ACC112 (cell line): Measurements from ENCODE around the gene PDIA2.
"Not testable (repeated sequence)": the region's sequence is repeated elsewhere in the genome, so short reads cannot be mapped to it uniquely, and the experiment has no call there.

Experiments
- H2AFZ ChIP-seq: fragments of 200-600 bp; sonication (generic); one replicate; pipeline ENCODE4 v1.6.0; 2017; ENCODE audit warnings: antibody characterized with exemption, low read length; ENCODE audit not compliant: unreplicated experiment
- H3K27ac ChIP-seq: fragments of 200-600 bp; sonication (generic); 2 replicates; pipeline ENCODE4 v1.5.1; 2014; ENCODE audit warnings: low read depth, mild to moderate bottlenecking, antibody characterized with exemption, low read length, moderate library complexity
- H3K27me3 ChIP-seq: fragments of 200-600 bp; sonication (generic); 2 replicates; pipeline ENCODE4 v1.6.1; 2014; ENCODE audit warnings: mild to moderate bottlenecking, antibody characterized with exemption, low read length, moderate library complexity, mixed read lengths; ENCODE audit not compliant: insufficient read depth
- H3K36me3 ChIP-seq: fragments of 200-600 bp; sonication (generic); 2 replicates; pipeline ENCODE4 v1.6.1; 2016; ENCODE audit warnings: mild to moderate bottlenecking, antibody characterized with exemption, low read length, moderate library complexity, mixed read lengths; ENCODE audit not compliant: insufficient read depth
- H3K4me1 ChIP-seq: fragments of 200-600 bp; sonication (generic); one replicate; pipeline ENCODE4 v1.6.1; 2016; ENCODE audit warnings: low read length, mixed read lengths; ENCODE audit not compliant: insufficient read depth, unreplicated experiment, control insufficient read depth
- H3K4me3 ChIP-seq: fragments of 200-600 bp; sonication (generic); 2 replicates; pipeline ENCODE4 v1.5.1; 2014; ENCODE audit warnings: mild to moderate bottlenecking, low read depth, low read length
- H3K79me2 ChIP-seq: fragments of 200-600 bp; sonication (generic); one replicate; pipeline ENCODE4 v1.6.0; 2016; ENCODE audit warnings: low read length; ENCODE audit not compliant: control insufficient read depth, unreplicated experiment, insufficient read depth

PDIA2 gene

DNA sequence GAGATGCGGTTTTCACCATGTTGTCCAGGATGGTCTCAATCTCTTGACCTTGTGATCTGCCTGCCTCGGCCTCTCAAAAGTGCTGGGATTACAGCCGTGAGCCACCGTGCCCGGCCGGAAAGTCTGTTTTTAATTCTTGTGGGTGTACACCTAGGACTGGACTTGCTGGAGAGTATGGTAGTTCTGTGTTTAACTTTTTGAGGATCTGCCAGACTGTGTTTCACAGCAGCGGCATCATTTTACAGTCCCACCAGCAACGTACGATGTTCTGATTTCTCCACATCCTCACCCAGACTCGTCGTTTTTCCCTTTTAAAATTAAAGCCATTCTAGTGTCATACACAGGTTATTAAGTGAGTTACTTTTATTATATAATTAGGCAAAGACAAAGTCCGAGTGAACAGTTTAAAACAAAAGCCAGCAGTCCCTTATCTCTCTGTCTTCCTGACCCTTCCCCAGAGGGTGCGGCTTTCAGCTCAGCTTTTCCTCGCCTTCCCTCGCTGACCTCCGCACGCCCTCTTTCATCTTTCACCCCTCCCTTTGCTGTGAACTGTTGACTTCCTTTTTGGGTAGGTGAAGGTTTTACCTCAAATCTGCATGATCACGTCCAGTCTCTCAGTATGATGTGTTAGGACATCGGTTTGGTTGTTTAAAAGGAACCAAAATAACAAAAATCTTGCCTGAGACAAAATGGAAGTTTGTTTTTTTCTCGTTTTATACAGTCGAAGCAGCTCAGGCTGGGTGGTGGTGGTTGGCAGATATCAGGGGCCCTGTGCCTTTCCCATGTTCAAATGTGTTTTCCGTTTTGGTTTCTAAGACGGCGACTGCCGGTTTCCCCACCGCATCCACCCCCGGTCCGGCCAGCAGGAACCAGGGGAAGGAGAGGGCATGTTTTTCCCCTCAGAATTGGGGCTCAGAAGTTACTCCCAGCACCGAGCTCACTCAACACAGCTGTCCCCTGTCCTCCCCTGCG lies 30.3 kb upstream of the PDIA2 start:
- Histone ChIP-seq H3K27me3 (no peaks in the 10 kb centered on the region), H3K36me3 (peaks cover 6% of the 10 kb centered on the region; the same call in 1 of the 2 replicates), H2AFZ (no peak overlapping the region), H3K4me3 (no peak overlapping the region), H3K27ac (no peak overlapping the region), H3K4me1 (no peaks in the 10 kb centered on the region), H3K79me2 (no peaks in the 10 kb centered on the region)

DNA sequence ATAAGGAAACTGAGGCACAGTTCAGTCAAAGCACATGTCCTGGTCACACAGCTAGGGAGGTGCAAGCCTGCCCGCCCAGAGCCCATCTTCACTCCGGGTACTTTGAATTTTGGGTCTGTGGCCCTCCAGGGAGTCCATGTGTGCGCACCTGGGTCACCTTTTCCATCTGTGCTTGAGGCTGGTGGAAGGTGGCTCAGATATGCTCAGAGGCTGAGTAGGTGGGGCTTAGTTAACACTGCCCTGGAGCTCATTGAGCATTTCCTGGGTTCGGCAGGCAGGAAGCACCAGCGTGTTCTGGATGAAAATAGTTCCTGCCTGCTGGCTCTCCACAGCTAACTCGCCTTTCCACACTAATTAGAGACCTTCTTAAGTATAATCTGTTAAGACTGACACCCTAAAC lies 29.1 kb upstream of the PDIA2 start:
- Histone ChIP-seq H3K4me3 (no peak overlapping the region), H3K36me3 (peaks cover 6% of the 10 kb centered on the region; the same call in 1 of the 2 replicates), H3K79me2 (no peaks in the 10 kb centered on the region), H2AFZ (no peak overlapping the region), H3K4me1 (no peaks in the 10 kb centered on the region), H3K27ac (no peak overlapping the region), H3K27me3 (no peaks in the 10 kb centered on the region)

DNA sequence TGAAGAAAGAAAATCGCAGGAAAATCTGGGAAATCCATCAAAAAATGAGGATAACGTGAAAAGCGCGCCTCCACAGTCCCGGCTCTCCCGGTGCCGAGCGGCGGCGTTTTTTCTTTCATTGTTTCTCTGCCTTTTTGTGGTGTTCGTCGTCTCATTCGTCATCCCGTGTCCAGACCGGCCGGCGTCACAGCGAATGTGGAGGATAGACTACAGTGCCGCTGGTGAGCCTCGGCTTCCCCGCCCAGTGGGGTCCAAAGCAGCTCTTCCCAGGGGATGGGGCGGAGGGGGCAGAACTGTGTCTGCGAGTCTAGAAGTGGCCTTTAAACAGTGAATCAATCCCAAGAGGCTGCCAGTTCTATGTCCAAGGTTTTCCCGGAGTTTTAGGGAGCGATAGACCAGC lies 28.5 kb upstream of the PDIA2 start:
- Histone ChIP-seq H3K4me3 (no peak overlapping the region), H3K36me3 (peaks cover 6% of the 10 kb centered on the region; the same call in 1 of the 2 replicates), H3K27me3 (no peaks in the 10 kb centered on the region), H2AFZ (no peak overlapping the region), H3K4me1 (no peaks in the 10 kb centered on the region), H3K27ac (no peak overlapping the region), H3K79me2 (no peaks in the 10 kb centered on the region)

DNA sequence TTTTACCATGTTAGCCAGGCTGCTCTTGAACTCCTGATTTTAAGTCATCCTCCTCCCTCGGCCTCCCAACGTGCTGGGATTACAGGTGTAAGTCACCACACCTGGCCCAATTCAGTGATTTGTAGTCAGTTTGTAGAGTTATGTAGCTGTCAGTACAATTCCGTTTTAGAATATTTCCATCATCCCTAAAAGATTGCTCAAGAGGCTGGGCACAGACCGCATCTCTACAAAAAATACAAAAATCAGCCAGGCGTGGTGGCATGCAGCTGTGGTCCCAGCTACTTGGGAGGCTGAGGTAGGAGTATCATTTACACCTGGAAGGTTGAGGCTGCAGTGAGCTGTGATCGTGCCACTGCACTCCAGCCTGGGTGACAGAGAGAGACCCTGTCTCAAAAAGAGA lies 27.8 kb upstream of the PDIA2 start:
- Histone ChIP-seq H3K4me1 (no peaks in the 10 kb centered on the region), H3K4me3 (no peak overlapping the region), H2AFZ (no peak overlapping the region), H3K27me3 (no peaks in the 10 kb centered on the region), H3K27ac (no peak overlapping the region), H3K79me2 (no peaks in the 10 kb centered on the region), H3K36me3 (peaks cover 6% of the 10 kb centered on the region; the same call in 1 of the 2 replicates)

DNA sequence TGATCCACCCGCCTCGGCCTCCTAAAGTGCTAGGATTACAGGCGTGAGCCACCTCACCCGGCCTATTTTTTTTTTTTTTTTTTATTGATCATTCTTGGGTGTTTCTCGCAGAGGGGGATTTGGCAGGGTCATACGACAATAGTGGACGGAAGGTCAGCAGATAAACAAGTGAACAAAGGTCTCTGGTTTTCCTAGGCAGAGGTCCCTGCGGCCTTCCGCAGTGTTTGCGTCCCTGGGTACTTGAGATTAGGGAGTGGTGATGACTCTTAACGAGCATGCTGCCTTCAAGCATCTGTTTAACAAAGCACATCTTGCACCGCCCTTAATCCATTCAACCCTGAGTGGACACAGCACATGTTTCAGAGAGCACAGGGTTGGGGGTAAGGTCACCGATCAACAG lies 24.9 kb upstream of the PDIA2 start:
- not testable (repeated sequence) for H3K36me3 ChIP-seq, H3K27ac ChIP-seq, H3K4me1 ChIP-seq, H3K79me2 ChIP-seq, H3K27me3 ChIP-seq, H3K4me3 ChIP-seq, H2AFZ ChIP-seq

DNA sequence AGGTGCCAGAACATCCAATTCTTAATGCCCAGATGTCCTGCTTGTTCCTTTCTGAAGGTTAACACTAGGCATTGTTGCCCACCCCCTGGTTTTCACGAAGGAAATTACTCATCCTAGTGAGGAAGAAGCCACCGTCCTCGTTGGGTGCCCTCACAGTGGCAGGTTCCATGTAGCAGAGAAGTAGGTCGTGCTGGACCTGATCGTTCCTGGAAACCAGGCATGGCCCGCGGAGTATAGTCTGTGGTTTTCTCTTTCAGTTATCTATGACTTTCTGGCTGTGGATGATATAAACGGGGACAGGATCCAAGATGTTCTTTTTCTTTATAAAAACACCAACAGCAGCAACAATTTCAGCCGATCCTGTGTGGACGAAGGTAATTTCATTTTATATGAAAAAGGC lies 23.7 kb upstream of the PDIA2 start:
- H3K4me3 ChIP-seq: no peak overlapping the region
- peaks cover 6% of the 10 kb centered on the region; the same call in 1 of the 2 replicates for H3K36me3 ChIP-seq
- no peak overlapping the region for H2AFZ ChIP-seq
- no peaks in the 10 kb centered on the region for H3K4me1 ChIP-seq
- H3K27ac ChIP-seq: no peak overlapping the region
- no peaks in the 10 kb centered on the region for H3K27me3 ChIP-seq
- H3K79me2 ChIP-seq: no peaks in the 10 kb centered on the region

DNA sequence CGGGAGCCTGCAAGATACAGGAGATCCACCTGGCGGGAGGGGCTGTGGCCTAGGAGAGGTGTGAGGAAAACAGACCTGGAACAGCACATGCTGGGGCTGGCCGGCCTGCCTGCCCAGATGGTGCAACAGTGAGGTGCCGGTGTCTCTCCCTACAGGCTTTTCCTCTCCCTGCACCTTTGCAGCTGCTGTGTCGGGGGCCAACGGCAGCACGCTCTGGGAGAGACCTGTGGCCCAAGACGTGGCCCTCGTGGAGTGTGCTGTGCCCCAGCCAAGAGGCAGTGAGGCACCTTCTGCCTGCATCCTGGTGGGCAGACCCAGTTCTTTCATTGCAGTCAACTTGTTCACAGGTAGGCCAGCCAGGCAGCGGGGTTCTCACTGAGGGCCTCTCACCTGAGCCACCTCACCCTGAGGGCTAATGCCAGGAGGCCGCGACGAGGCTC lies 23.1 kb upstream of the PDIA2 start:
- no peaks in the 10 kb centered on the region for H3K79me2 ChIP-seq
- H3K27ac ChIP-seq: no peak overlapping the region
- peaks cover 6% of the 10 kb centered on the region; the same call in 1 of the 2 replicates for H3K36me3 ChIP-seq
- no peak overlapping the region for H2AFZ ChIP-seq
- no peaks in the 10 kb centered on the region for H3K27me3 ChIP-seq
- H3K4me3 ChIP-seq: no peak overlapping the region
- H3K4me1 ChIP-seq: no peaks in the 10 kb centered on the region

DNA sequence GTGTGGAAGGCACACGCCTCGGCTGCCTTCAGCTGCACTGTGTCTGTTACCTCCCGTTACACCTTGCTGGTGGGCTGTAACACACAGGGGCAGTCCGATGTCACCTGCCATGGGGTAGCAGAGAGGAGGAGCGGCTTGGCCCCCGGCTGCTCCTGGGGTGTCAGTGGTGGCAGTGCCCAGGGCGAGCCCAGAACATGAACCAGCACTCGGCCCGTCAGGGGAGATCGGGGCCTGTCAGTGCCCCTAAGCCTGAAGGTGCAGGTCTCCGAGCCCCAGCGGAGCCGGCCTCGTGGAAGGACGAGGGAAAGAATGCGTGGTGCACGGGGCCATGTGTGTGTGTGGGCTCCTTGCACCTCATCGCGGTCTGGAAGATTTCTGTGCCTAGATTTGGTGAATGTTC lies 22.6 kb upstream of the PDIA2 start:
- peaks cover 6% of the 10 kb centered on the region; the same call in 1 of the 2 replicates for H3K36me3 ChIP-seq
- no peaks in the 10 kb centered on the region for H3K27me3 ChIP-seq
- no peaks in the 10 kb centered on the region for H3K4me1 ChIP-seq
- no peak overlapping the region for H3K27ac ChIP-seq
- no peak overlapping the region for H3K4me3 ChIP-seq
- H3K79me2 ChIP-seq: no peaks in the 10 kb centered on the region
- H2AFZ ChIP-seq: no peak overlapping the region

DNA sequence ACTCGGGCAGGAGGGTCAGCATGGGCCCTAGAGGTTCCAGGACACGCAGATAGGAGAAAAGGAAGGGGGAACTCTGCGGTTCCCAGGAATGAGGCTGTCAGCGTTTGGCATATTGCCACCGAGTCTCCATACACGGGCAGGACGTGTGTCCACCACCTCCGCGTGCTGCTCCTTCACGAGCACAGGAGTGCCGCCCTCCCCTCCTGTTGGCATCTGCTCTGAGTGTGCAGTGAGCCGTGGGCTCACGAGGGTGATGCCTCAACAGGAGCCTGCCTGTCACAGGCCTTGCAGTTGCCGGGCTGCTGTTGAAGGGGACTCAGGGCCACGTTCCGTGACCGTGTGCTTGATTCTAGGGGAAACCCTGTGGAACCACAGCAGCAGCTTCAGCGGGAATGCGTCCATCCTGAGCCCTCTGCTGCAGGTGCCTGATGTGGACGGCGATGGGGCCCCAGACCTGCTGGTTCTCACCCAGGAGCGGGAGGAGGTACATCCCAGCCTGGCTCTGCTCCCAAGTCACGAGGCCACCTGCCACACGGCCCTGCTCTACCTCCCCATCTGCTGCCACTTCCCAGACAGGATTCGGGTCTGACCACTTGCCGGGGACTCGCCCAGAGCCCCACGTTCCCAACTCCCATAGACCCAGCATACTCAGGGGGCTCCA lies 21.8 kb upstream of the PDIA2 start:
- H2AFZ ChIP-seq: no peak overlapping the region
- H3K36me3 ChIP-seq: peaks cover 1% of the 10 kb centered on the region; the same call in 1 of the 2 replicates
- no peak overlapping the region for H3K27ac ChIP-seq
- H3K27me3 ChIP-seq: no peaks in the 10 kb centered on the region
- no peaks in the 10 kb centered on the region for H3K4me1 ChIP-seq
- no peak overlapping the region for H3K4me3 ChIP-seq
- no peaks in the 10 kb centered on the region for H3K79me2 ChIP-seq

DNA sequence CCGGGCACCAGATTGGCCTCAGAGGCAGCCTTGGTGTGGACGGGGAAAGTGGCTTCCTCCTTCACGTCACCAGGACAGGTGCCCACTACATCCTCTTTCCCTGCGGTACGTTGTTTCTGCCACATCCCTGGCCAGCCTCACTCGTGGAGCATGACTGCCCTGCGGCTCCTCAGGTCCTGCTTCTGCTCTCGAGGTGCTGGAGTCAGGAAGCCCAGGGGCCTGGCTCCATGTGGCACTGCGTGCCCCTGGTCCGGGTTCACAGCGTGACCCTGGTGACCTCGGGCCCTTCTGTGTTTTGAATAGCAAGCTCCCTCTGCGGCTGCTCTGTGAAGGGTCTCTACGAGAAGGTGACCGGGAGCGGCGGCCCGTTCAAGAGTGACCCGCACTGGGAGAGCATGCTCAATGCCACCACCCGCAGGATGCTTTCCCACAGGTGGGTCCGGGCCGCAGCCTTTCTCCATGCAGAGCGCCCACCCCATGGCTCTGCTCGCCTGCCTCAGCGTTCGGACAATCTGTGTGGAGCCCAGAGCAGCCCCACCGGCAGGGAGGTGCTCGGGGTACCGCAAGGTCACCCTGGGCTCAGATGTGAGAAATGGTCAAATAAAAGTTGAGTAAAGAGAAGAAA lies 20.7 kb upstream of the PDIA2 start:
- H3K79me2 ChIP-seq: no peaks in the 10 kb centered on the region
- no peak overlapping the region for H3K4me3 ChIP-seq
- H2AFZ ChIP-seq: no peak overlapping the region
- no peaks in the 10 kb centered on the region for H3K4me1 ChIP-seq
- H3K36me3 ChIP-seq: no peaks in the 10 kb centered on the region
- H3K27ac ChIP-seq: no peak overlapping the region
- H3K27me3 ChIP-seq: no peaks in the 10 kb centered on the region
